GM19328 (cell line): ENCODE measurements around the gene KRTCAP3.
A peak's percentile ranks its signal among the peaks of the same experiment; 100 is the strongest.

ENCODE experiments used
- ATAC-seq: cut with Tn5 transposase; IDR thresholded peaks from one replicate; pipeline ENCODE4 v1.9.1; 2021; ENCODE audit warnings: mild to moderate bottlenecking, moderate library complexity; ENCODE audit not compliant: unreplicated experiment

The KRTCAP3 gene

GRCh38 chr2:27435628-27436027, 6.6 kb upstream of the KRTCAP3 start:
- no peak for ATAC-seq

GRCh38 chr2:27441226-27441926, 805 bp upstream of the KRTCAP3 start:
- no peak for ATAC-seq

- ATAC-seq = no peak
Observed at GRCh38 chr2:27442920-27443282, 720 bp downstream of the KRTCAP3 start.

DNA sequence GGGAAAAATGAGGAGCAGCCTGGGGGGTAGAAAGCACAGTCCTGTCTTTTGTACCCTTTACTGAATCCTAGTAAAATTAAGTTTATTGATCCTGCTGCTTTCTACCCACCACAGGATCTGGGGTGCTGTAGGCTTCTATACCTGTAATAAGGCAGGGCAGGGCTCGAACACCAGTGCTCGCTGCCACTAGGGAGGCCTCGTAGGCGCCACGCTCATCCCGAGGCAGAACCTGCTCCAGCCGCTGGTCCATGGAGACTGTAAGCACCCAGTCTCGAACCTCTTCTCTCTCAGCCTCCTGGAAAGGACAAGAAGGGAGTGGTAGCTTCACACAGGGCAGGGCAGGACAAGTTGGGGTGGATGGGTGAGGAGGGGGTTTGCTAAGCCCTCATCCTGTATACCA, 3.0 kb downstream of the KRTCAP3 start:
- ATAC-seq = no peak

DNA sequence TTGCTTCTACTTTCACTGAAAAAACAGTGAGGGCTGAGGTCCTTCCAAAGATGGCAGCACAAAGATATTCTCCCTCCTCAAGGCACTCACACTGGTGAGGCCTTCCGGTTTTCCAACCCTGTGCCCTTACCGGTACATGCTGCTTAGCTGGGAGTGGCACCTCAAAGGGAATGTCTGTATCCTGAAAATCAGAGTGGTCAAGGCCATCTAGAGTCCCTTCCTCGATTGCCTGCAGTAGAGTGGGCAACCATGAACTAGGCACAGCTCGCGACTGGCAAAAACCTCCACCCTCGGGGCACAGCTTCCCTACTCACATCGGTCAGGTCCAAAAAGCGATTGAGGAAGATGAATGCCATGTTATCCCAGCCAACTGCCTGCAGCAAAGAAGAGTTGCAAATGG, 3.4 kb downstream of the KRTCAP3 start:
- ATAC-seq = no peak

GRCh38 chr2:27446057-27446456, 3.9 kb downstream of the KRTCAP3 start:
- no peak for ATAC-seq

- ATAC-seq = no peak
Observed at GRCh38 chr2:27448381-27448780, 6.2 kb downstream of the KRTCAP3 start.

DNA sequence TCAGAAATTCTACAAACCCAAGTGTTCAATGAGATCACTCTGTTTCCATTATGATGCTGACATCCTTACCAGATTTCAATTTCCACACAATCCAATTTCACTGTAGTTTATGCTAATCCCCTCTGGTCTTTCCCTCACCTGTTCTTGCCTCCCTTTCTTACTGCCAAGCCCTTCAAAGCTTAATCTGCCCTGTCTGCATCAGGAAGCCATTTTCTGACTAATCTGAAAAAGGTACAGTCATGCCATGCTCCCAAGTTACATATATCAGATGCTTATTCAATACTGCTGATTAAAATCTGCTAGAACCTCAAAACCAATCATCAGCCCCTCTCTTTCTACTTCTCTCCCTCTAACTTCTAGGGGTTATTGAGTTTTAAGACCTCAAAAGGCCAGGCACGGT, 8.9 kb downstream of the KRTCAP3 start:
- no peak for ATAC-seq

DNA sequence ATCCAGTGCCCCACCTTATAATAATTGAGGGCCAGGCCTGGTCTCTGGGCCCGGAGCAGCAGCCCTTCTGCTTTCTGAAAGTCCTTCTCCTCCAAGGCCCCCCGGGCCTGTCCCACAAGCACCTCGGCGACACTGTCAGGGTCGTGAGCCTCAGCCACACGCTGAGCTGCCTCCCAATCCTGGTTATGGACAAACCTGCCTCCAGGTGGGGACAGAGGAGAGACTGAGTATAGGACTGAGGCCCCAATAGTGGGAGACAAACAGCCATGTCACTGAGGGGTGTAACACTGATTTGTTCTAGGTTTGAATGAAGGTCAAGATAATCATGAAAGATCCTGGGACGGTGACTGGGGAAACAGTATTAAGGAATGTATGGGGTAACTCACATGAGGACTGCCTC, 11.8 kb downstream of the KRTCAP3 start:
- no peak for ATAC-seq

GRCh38 chr2:27461118-27461517, 18.9 kb downstream of the KRTCAP3 start:
- no peak for ATAC-seq

DNA sequence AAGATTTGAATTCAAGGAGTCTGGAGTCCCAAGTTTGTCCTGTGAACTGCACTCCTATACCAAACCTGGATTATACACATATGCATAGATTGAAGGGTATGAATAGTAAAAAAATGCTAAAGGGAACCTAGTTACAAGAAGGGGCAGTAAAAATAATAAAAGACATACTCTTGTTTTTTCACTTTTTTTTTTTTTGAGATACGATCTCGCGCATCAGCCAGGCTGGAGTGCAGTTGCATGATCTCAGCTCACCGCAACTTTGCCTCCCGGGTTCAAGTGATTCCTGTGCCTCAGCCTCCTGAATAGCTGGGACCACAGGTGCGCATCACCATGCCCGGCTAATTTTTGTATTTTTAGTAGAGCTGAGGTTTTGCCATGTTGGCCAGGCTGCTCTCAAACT, 22.3 kb downstream of the KRTCAP3 start:
- ATAC-seq = no peak

GRCh38 chr2:27471961-27472360, 29.8 kb downstream of the KRTCAP3 start:
- no peak for ATAC-seq

GRCh38 chr2:27485496-27485895, 43.3 kb downstream of the KRTCAP3 start:
- ATAC-seq = no peak

DNA sequence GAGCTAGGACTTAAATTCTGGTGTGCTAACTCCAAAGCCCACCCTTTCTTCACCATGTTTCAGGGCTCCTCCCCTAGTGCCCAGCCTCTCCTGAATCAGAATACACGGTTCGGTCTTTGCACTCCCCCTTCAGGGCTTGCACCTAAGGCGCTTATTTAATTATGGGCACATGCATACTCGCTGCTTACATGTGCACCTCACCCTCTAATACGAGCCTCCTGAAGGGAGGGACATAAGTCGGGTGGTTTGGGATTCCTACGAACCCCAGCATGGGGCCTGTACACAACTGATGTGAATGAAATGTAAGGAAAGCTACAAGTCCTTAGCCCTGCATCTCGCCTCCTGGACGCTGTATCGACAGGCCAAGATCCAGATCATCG, 46.9 kb downstream of the KRTCAP3 start:
- no peak for ATAC-seq

DNA sequence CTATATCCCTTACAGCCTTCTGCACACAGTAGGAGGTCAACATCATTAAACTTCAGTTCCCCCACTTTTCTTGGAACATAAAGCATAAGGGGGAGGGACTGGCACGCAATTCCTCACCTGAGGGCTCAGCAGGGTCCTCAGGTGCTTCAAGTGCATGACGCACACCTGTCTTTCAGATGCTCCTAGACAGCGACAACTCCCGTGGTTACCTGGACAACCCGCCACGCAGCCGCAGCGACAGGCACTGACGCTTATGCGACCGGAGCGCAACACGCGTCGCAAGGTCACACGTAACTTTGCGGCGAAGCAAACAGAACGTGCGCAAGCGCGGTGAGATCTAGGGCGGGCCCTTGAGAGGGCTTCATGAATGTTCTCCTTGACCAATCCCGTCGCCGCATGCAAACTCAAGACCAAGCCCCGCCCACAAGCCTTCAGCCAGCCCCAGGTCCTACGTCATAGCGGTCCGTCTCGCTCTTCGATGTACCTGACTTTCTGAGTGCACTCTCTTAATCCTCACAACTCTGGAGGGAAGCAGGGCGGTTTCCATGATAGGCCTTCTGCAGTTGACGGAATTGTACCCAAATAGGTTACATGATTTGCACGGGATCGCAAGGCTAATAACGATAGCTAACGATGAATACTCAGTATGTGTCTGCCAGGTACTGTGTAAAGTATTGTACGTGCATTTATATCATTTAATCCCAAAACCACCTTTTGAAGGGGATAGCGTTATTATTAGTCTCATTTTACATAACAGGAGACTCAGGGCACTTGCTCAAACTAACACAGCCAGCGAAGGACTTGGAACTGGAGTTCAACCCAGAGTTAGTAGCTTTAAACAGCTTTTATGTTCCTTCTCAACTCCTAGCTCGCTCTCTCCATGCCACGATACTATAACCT, 47.6 kb downstream of the KRTCAP3 start, which contains the start of gene IFT172:
Gene IFT172, minus strand, starts transcription at position 246 of the 900 bp plus-strand sequence. Its CDS starts 90 bp downstream, at position 156.
- ATAC-seq = peak; percentile 96

DNA sequence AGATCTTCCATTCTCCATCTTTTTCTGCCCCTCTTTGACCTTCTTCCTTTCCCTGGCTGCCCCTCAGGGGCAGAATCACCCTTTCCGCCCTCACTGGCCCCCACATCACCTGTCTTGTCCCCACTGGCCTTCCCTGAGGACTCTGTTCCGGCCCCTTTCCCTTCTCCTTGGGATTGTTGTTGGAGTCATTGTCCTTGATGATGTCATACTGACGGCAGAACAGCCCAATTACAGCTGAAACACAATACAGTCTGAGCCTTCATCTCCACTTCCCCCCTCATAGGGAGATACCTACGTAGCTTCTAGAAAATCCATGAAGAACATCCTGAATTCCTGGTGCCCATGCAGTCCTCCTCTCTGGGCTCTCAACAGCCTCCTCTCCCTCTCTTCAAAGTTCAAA, 50.4 kb downstream of the KRTCAP3 start:
- no peak for ATAC-seq

GRCh38 chr2:27493948-27494283, 51.7 kb downstream of the KRTCAP3 start:
- no peak for ATAC-seq
